ENCODE results near the gene SEL1L2.

GRCh38 chr20:13904766-13905165, 85.6 kb downstream of the SEL1L2 start:
- TF ChIP-seq CTCF (IDR thresholded peaks at IDR 0.05) (no peak), POLR2A (IDR thresholded peaks at IDR 0.05) (no peak), POLR2AphosphoS5 (IDR thresholded peaks at IDR 0.05; ENCODE audit: insufficient read depth in 1 of 2, low read depth in 1 of 2) (no peak)

Data from vagina (tissue), 2 donors.